Activated naive CD4-positive, alpha-beta T cell treated with anti-CD3 and anti-CD28 coated beads, Interleukin-2, amount 50 U/mL, for 72 hours (primary cell): Measurements from ENCODE around the gene EPB41L4B. TPM values are rescaled to one million over a fixed set of nuclear protein-coding genes. Genes with fewer than 3 reads are reported as not detected.
"Not testable (repeated sequence)": the region's sequence is repeated elsewhere in the genome, so short reads cannot be mapped to it uniquely, and the experiment has no call there.

ENCODE experiments used
- ATAC-seq, 2 donors: fragments of 150-1000 bp; cut with Tn5 transposase; 2 replicates each; pipeline ENCODE4 v1.10.0; 2021; ENCODE audit warnings: mild to moderate bottlenecking in 2 of 2, moderate library complexity in 2 of 2
- DNase-seq, 2 donors: peaks; one replicate each; pipeline ENCODE4 v3.0.0; 2021 to 2022; ENCODE audit warnings: low spot score in 2 of 2
- H3K27ac Mint-ChIP-seq, 2 donors: one replicate each; pipeline ENCODE4 v1.8.0; 2022; ENCODE audit warnings: mild to moderate bottlenecking in 2 of 2, mixed read lengths in 2 of 2
- H3K36me3 Mint-ChIP-seq, 2 donors: one replicate each; pipeline ENCODE4 v1.8.0; 2022; ENCODE audit warnings: mixed read lengths in 2 of 2
- H3K9me3 Mint-ChIP-seq, 2 donors: one replicate each; pipeline ENCODE4 v1.8.0; 2022; ENCODE audit warnings: mixed read lengths in 2 of 2
- total RNA-seq, 2 donors: library from RNA; stranded (reverse); gene quantifications; one replicate each; pipeline ENCODE4 v1.2.3, GENCODE V29; 2022

EPB41L4B gene
- total RNA-seq, 2 donors from 2014 or later, result 0.51 TPM; not detected in 1

GRCh38 chr9:109156708-109157107 lies 164.2 kb downstream of the EPB41L4B start:
- Mint-ChIP-seq H3K9me3 (peaks cover 5 to 12% of the 10 kb centered on the region in 2 donors), H3K27ac (no peak overlapping the region), H3K36me3 (peaks cover 0 to 16% of the 10 kb centered on the region in 2 donors)
- no peak for DNase-seq
- ATAC-seq, result no peak

- no peak for DNase-seq
- Mint-ChIP-seq H3K27ac (no peak overlapping the region), H3K9me3 (peaks cover 5 to 7% of the 10 kb centered on the region in 2 donors), H3K36me3 (peaks cover 0 to 16% of the 10 kb centered on the region in 2 donors)
- no peak for ATAC-seq
Measured at GRCh38 chr9:109150925-109151545, 169.8 kb downstream of the EPB41L4B start.

DNA sequence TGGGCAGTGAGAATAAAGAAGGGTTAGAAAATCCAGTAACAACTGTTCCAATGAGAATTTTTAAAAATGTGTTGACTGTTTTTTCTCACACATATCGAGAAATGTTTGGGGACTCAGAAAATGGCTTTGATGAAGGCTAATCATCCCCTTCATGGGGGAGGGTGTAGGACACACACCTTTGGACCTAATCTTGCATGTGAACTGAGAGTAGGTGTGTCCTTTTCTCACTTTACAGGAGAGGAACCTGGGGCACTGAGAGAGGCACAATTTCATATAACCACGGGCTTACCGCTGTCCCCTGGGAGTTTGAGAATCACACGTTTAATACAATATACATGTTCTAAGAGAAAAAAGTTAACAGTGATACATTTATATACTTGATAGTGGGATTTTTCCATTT lies 171.1 kb downstream of the EPB41L4B start:
- ATAC-seq (no peak), DNase-seq (no peak)
- Mint-ChIP-seq H3K36me3 (peaks cover 0 to 16% of the 10 kb centered on the region in 2 donors), H3K27ac (no peak overlapping the region), H3K9me3 (peaks cover 5 to 7% of the 10 kb centered on the region in 2 donors)

DNA sequence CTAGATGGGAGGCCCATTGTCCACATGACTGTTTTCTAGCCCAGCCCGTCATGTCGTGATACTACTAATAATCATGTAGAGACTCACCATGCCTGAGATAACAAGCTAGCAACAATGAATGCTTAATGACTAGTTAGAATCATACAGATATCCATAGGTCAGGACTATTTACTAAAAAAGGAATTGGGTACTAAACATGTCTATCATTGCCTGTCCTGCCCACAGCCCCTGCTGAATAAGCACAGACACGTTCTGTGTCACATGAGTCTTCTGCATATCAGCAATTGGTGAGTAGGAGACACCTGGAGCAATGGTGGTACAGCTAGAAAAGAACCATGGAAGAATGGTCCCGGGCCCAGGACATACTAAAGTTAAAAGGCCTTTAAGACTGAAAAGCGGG lies 171.8 kb downstream of the EPB41L4B start:
- H3K9me3 Mint-ChIP-seq, result peaks cover 4 to 5% of the 10 kb centered on the region in 2 donors
- ATAC-seq (no peak), DNase-seq (no peak)
- no peak overlapping the region for H3K27ac Mint-ChIP-seq
- H3K36me3 Mint-ChIP-seq, result peaks cover 0 to 11% of the 10 kb centered on the region in 2 donors

- H3K9me3 Mint-ChIP-seq, result no peaks in the 10 kb centered on the region
- ATAC-seq (no peak), DNase-seq (no peak)
- H3K36me3 Mint-ChIP-seq, result no peaks in the 10 kb centered on the region
- H3K27ac Mint-ChIP-seq, result no peak overlapping the region
Measured at GRCh38 chr9:109145051-109145450, 175.8 kb downstream of the EPB41L4B start.

DNA sequence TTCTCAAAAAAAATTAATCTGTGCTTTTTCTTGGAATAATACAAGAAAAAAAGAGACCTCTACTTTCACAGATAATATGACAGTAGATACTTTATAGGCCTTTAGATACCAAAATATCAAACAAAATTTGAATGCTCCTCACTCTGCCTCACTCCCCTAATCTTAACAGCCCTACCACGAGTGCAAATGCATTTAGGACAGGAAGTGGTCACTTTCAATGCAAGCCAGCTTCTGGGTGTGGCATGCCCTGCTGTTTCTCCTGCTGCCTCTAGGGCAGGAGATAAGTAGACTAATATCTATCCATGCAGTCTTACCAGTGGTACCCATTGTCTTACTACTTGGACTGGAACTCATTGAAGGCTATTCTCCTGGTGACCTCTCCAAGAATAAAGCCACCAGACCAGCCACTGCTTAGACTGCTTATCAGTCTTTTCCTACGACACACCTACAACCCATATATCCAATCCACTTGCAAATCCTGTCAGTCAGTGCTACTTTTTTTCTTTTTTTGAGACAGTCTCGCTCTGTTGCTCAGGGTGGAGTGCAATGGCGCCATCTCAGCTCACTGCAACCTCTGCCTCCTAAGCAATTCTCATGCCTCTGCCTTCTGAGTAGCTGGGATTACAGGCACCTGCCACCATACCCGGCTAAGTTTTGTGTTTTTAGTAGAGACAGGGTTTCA lies 176.8 kb downstream of the EPB41L4B start:
- Mint-ChIP-seq H3K9me3 (no peaks in the 10 kb centered on the region), H3K36me3 (no peaks in the 10 kb centered on the region), H3K27ac (no peak overlapping the region)
- ATAC-seq (peak; percentile 55 to 66), DNase-seq (no peak)

GRCh38 chr9:109141375-109141774 lies 179.5 kb downstream of the EPB41L4B start:
- Mint-ChIP-seq H3K27ac (no peak overlapping the region), H3K36me3 (no peaks in the 10 kb centered on the region), H3K9me3 (no peaks in the 10 kb centered on the region)
- DNase-seq (no peak), ATAC-seq (no peak)

DNA sequence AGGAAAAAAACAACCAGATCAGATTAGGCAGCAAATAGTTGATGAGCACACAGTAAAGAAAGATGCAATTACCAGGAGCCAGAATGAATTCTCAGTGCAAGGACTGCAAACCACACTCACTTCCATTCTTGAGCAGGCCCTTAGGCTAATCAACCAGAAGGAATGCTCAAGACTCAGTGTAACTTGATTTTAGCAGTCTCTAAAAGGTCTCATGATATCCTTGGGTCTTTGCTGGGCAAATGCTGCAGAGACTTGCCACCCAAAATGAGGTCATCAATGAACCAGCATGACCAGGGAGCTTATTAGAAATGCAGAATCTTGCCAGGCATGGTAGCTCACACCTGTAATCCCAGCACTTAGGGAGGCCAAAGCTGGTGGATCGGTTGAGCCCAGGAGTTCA lies 181.0 kb downstream of the EPB41L4B start:
- H3K27ac Mint-ChIP-seq, result no peak overlapping the region
- no peaks in the 10 kb centered on the region for H3K36me3 Mint-ChIP-seq
- DNase-seq, result no peak
- no peak for ATAC-seq
- H3K9me3 Mint-ChIP-seq, result no peaks in the 10 kb centered on the region

DNA sequence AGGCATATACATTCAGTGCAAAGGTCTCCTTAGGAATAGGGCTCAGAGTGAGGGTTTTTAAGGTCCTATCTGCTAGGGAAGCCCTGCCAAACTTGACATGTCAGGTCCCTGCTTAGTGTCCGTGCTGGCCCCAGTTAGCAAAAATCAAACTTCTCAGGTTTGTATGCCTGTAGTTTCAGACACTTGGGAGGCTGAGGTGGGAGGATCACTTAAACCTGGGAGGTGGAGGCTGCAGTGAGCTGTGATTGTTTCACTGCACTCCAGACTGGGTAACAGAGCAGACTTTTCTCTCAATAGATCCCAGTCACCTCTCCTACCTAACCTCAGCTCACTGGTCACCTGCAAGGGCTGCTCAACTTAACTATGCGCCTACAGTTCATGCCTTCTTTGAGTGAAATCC lies 182.4 kb downstream of the EPB41L4B start:
- no peaks in the 10 kb centered on the region for H3K9me3 Mint-ChIP-seq
- no peak for DNase-seq
- ATAC-seq, result no peak
- no peak overlapping the region for H3K27ac Mint-ChIP-seq
- H3K36me3 Mint-ChIP-seq, result no peaks in the 10 kb centered on the region

GRCh38 chr9:109134167-109134578 lies 186.7 kb downstream of the EPB41L4B start:
- DNase-seq, result no peak
- H3K9me3 Mint-ChIP-seq, result no peaks in the 10 kb centered on the region
- no peaks in the 10 kb centered on the region for H3K36me3 Mint-ChIP-seq
- H3K27ac Mint-ChIP-seq, result no peak overlapping the region
- no peak for ATAC-seq

- Mint-ChIP-seq H3K9me3 (no peaks in the 10 kb centered on the region), H3K36me3 (no peaks in the 10 kb centered on the region), H3K27ac (no peak overlapping the region)
- ATAC-seq (no peak), DNase-seq (no peak)
Measured at GRCh38 chr9:109133533-109133932, 187.3 kb downstream of the EPB41L4B start.

- Mint-ChIP-seq H3K27ac (no peak overlapping the region), H3K36me3 (no peaks in the 10 kb centered on the region), H3K9me3 (no peaks in the 10 kb centered on the region)
- DNase-seq (no peak), ATAC-seq (no peak)
Measured at GRCh38 chr9:109132567-109133021, 188.3 kb downstream of the EPB41L4B start.

DNA sequence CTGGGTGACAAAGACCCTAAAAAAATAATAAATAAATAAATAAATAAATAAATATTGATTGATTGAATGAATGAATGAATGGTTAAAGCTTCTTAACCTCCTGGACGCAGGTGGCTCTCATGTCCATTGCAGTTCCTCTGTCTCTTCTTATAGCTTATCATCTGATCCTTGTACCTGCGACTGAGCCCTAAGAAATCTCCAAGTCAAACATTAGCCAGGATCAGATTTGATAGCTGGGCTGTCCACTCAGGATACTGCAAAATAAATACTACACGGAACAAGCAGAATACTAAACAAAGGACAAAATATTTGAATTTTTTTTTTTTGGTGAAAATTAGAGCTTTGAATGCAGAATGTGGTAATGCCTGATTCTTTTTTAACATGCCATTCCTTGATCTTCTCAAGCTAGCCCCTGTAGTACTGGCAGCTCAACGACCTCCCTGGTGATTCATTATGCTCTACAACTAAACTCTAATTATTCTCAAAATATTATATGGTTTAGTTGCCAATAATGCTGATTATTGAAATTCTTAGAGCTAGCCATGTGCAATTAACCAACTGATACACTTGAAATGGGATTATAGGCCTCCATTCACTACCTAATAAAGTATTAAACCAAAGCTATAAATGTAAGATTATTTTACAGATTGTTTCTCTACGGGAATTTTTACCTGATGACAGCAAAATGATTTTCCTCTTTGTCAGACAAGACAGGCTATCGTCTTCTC lies 191.2 kb downstream of the EPB41L4B start:
- no peak for DNase-seq
- H3K36me3 Mint-ChIP-seq, result no peaks in the 10 kb centered on the region
- no peak for ATAC-seq
- H3K9me3 Mint-ChIP-seq, result no peaks in the 10 kb centered on the region
- no peak overlapping the region for H3K27ac Mint-ChIP-seq

DNA sequence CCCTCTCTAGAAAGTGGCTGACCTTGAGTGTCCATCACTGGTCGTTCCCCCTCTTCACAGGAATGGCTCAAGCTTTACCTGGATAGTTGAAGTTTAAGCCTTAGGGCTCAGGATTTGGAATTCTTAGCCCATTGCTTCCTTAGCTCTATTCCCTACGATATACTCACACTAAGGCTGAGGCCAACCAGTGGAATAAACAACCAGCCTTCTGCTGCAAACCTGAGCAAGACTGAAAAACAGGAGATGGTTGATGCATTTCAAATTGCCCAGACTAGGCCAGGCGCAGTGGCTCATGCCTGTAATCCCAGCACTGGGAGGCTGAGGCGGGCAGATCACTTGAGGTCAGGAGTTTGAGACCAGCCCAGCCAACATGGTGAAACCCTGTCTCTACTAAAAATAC lies 194.2 kb downstream of the EPB41L4B start:
- H3K27ac Mint-ChIP-seq, DNase-seq, ATAC-seq, H3K9me3 Mint-ChIP-seq, H3K36me3 Mint-ChIP-seq: not testable (repeated sequence)

DNA sequence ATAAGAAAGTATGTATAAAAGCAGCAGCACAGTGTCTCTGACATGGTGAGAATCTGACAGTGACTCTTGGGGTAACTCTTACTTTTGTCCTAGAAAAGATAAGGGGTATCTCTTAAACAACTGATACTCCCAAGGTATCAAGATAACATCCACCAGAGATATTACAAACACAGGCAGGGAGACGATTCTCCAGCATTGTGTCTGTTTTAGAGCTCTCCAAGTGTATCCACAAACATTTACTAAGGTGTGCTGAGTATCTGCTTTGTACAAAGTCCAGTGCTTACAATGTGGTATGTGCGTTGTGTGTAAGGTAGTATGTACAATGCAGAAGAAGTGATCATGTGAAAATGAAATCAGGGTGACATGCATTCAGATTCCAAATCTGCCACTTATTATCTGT lies 196.7 kb downstream of the EPB41L4B start:
- Mint-ChIP-seq H3K36me3 (peaks cover 0 to under 1% of the 10 kb centered on the region in 2 donors), H3K9me3 (no peaks in the 10 kb centered on the region), H3K27ac (no peak overlapping the region)
- no peak for ATAC-seq
- no peak for DNase-seq

DNA sequence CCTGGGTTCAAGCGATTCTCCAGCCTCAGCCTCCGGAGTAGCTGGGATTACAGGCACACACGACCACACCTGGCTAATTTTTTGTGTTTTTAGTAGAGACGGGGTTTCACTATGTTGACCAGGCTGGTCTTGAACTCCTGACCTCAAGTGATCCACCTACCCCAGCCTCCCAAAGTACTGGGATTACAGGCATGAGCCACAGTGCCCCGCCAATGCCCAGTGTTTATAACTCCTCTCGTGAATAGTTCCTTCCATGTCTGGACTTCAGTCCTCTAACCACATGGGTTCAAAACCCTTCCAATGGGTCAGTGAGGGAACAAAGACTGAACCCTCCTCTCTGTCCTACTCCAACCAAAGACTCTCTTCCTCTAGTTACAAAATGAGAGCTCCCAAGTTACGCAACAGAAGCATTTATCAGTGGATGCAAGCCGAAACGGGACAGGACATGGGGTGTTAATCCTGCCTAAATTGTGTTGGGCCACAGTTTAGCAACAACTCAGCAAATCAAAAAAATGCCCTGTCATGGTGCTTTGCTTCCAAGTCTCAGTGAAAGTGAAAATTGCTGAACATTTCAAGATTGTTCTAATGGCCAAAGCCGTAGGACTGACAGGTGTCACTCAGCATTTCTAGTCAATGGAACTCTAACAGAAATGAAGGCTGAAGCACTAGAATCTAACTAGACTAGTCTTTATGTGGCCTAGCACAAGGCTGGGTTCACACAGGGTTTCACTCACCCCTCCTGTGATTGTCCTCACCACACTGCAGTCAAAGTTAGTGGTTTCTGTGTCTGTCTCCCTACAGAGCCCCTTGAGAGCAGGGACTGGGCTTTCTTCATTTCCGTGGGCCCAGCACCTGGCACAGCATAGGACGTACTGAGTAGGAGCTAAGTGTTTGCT lies 197.9 kb downstream of the EPB41L4B start:
- H3K9me3 Mint-ChIP-seq, result no peaks in the 10 kb centered on the region
- no peak for DNase-seq

More for the DNA sequence above, 197.9 kb downstream of the EPB41L4B start:
- no peak for ATAC-seq
- H3K27ac Mint-ChIP-seq, result no peak overlapping the region
- H3K36me3 Mint-ChIP-seq, result peaks cover 7 to 12% of the 10 kb centered on the region in 2 donors
